DOHH2 (cell line): Measurements from ENCODE around the gene LSM7.
A peak's percentile ranks its signal among the peaks of the same experiment; 100 is the strongest.

ENCODE experiments used
- EZH2phosphoT487 ChIP-seq: fragments of 200-600 bp; sonication (generic); IDR thresholded peaks from 2 replicates; pipeline ENCODE4 v1.6.1; 2017; ENCODE audit warnings: borderline replicate concordance, mild to moderate bottlenecking, antibody characterized with exemption, low read length, moderate library complexity, mixed read lengths
- TF ChIP-seq, protein P1 (sequence below): fragments of 200-600 bp; sonication (generic); IDR thresholded peaks from one replicate; pipeline ENCODE4 v1.5.1; 2014; ENCODE audit warnings: antibody characterized with exemption, mild to moderate bottlenecking, low read depth, low read length; ENCODE audit not compliant: poor library complexity, severe bottlenecking

DNA sequence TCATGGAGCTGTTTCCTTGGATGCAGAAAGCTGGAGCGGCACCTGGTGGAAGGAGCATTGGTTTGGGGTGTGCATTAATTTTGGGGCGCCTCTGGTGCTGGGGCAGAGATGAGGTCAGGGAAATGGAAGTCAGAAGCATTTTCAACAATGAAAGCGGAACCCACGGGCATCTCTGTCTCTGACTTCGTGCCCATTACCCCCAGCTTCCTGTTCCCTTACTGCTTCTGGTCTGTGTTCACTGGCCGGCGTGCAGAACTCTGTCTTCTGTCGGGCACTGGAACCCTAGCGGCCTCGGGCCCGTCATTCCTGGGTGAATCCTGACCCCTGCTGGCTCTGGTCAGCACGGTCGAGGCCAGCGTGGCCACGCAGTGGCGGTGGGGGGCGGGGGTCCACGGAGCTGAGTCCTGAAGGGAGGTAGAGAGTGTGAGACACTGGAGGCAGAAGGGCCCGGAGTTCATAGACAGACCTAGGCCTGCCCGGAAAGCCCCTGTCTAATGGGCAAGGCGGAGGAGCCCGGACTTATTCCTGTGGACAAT lies 12.5 kb downstream of the LSM7 start:
- no peak for TF ChIP-seq EZH2phosphoT487
- TF ChIP-seq, protein P1, sequence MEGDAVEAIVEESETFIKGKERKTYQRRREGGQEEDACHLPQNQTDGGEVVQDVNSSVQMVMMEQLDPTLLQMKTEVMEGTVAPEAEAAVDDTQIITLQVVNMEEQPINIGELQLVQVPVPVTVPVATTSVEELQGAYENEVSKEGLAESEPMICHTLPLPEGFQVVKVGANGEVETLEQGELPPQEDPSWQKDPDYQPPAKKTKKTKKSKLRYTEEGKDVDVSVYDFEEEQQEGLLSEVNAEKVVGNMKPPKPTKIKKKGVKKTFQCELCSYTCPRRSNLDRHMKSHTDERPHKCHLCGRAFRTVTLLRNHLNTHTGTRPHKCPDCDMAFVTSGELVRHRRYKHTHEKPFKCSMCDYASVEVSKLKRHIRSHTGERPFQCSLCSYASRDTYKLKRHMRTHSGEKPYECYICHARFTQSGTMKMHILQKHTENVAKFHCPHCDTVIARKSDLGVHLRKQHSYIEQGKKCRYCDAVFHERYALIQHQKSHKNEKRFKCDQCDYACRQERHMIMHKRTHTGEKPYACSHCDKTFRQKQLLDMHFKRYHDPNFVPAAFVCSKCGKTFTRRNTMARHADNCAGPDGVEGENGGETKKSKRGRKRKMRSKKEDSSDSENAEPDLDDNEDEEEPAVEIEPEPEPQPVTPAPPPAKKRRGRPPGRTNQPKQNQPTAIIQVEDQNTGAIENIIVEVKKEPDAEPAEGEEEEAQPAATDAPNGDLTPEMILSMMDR = peak; percentile 68
